ENCODE measurements around the gene SIM1. TPM values are rescaled to one million over a fixed set of nuclear protein-coding genes. Genes with fewer than 3 reads are reported as not detected.

SIM1 gene
- total and polyA plus RNA-seq, 2 of the 8 experiments (the other 6 are each of a cell fraction or from before 2014, with no cell fraction given), result 0.02 to 0.39 TPM

- TF ChIP-seq CBX5 (IDR thresholded peaks at IDR 0.05; ENCODE audit: low read depth, low read length) (no peak), CTBP2 (IDR thresholded peaks at IDR 0.05; ENCODE audit: borderline replicate concordance, insufficient read depth, insufficient read length, low read length) (no peak), KDM5A (IDR thresholded peaks at IDR 0.05; ENCODE audit: low read length) (no peak)
Measured at GRCh38 chr6:100479179-100480035, 14.7 kb upstream of the SIM1 start (continued).
